ENCODE measurements around the gene MXD1.

The MXD1 gene

DNA sequence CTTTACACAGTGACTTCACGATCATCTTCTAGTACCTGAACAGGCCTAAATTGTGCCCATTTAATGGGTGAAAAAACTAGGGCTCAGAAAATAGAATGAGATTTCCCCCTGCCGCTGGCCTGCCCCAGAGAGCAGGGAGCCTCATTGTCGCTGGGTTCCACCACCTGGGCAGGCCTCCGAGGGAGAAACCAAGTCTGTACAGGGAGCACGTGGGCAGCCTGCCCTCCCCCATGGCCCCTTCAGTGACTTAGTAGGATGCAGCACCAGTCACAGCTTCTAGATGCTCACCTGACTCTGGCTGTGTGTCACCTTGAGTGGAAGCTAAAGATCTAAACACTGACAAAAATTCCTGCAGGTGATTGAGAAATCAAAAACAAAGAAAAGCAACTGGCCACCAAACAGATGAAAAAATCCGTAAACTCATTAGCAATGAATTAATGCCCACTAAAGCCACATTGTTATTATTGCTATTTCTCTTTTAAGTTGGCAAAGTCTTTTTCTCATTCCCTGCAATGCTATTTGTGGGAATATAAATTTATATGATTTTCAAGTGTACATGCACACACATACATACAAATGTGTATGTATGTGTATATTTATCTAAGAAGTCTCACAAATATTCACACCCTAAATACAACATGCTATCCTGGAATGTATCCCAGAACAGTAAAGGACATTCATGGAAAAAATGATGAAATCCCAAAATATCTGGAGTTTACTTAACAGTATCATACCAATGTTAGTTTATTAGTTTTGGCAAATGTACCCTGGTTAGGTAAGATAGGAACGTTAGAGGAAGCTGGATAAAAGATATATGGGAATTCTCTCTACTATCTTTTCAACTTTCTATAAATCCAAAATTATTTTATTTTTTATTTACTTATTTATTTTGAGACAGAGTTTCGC, 65.2 kb downstream of the MXD1 start:
- DNase-seq (ENCODE audit: low read depth): no peak

DNA sequence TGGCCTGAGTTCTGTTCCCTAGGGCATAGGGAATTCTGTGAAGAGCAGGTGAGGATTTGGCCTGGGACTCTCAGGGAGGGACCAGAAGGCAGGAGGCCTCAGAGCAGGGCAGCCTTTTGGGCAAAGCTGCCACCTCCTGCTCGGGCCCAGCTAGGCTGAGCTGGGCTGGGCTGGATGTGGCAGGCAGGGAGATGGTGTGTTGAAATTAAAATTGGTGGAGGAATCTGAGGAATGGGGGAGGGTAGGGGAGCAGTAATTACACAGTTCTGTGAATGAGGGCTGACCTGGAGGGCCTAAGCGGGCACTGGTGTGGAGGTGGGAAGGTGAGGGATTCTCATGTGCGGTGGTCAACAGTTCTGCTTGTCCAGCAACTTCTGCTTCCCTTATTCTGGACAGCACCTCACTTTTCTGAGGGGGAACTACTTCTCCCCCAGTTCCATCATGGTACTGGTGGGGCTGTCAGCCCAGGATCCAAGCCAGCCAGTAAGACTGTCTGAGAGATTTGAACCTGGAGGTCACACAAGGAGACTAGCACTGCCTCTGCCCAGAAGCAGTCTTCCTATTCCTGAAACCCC, 68.6 kb downstream of the MXD1 start:
- no peak for DNase-seq (ENCODE audit: low read depth)

DNA sequence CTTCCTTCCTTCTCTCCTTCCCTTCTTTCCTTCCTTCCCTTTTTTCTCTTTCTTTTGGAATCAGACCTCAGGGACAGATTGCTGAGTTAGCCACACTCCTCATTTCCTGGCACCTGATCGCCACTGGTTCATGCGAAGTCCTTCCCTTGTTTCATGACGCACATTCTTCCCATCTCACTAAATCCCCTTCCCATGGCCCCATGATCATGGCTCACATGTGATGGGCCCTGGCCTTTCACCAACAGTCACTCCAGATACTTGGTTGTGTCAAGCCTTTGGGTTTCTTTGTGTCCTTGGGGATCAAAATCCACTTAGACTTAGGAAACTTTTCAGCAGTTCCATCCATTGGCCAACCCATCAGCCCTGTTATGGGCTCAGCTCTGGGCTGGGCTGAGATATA, 70.3 kb downstream of the MXD1 start:
- no peak for DNase-seq (ENCODE audit: low read depth)

DNA sequence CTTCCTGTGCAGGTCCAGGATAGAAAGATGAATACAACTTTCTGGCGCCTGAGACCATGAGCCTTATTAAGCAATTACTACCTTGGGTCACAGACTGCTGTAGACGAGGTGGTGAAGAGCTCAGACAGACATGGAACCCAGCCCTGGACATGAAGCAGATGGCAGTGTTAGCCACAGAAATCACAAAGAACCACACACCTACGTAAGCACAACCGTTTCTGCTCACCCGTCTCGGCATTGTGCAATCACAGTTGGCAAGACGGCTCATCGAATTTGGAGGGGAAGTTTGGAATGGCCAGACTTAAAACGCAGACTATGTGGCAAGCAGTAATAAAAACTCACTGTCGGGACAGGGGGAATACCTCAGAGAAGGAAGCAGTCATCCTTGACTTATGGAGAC, 70.8 kb downstream of the MXD1 start:
- no peak for DNase-seq (ENCODE audit: low read depth)

DNA sequence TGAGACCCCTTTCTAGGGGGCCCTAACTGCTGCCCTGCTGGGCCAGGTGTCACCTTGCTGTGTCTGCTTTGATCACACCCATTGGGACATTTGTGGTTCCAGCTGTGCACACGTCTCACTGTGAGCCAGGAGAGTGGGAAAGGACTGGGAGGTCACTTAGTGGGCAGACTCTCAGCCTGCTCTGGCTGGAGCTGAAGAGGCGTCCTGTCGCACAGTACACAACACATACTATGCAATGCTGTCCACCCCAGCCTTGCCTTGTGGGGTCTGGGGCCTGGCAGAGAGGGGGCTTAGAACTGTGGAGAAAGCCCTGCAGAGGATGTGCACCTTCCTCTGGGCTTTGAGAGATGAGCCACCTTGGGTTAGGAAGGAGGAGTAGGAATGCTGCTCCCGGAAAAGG, 71.8 kb downstream of the MXD1 start:
- no peak for DNase-seq (ENCODE audit: low read depth)

DNA sequence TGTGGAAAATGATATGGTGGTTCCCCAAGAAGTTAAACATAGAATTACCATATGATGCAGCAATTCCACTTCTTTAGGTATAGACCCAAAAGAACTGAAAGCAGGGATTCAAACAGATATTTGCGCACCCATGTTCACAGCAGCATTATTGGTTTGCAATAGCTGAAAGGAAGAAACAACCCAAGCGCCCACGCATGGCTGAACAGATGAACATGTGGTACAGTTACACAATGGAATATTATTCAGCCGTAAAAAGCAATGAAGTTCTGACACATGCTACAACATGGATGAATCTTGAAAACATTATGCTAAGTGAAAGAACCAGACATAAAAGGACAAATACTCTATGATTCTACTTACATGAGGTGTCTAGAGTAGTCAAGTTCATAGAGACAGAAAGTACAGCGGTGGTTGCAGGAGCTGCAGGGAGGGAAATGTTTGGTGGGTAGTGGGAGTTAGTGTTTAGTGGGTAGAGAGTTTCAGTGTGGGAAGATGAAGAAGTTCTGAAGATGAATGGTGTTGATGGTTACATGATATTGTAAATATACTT, 73.3 kb downstream of the MXD1 start:
- DNase-seq (ENCODE audit: low read depth): no peak

DNA sequence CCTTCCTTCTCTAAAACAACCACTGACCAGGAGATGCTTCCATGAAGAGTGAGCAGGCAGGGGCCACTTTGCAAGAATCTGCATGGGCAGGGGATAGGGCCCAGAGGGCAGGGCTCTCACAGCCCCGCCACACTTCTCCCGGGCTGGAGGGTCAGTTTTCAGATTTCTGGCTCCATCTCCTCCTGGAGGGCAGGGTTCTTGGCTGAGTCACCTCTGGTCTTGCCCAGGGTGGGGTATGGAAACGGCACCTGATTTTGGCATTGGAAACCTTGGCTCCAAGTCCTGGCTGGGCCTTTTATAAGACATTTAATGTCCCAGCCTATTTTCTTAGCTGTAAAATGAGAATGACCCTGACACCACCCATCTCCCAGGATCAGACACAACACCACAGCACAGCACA, 74.1 kb downstream of the MXD1 start:
- DNase-seq (ENCODE audit: low read depth): no peak

DNA sequence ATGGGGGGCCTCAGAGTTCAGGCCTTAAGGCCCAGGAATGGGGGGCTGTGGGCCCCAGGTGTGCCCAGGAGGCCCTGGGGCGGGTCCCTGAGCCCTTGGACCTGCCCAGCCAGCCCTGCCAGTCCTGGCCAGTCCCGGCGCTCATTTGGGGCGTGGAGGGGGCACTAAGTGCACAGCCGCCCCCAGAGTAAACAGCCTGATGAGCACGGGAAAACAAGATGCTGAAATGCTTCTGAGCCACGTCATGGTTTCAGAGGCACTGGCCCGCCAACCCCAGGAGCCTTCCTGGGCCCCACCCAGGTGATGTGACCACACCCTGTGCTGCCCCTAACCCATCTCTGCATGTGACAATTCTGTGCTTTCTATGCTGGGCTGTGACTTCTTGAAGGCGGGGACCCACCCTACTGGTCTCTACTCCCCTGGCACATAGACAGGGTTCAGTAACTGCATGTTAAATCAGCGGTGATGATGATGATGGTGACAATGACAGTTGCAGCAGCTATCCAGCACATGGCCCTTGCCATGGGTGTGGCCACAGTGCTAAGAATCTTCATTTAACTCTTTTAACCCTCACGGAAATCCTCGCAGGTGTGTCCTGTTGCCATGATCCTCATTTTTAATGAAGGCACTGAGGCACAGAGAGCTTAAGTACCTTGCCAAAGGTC, 74.7 kb downstream of the MXD1 start:
- DNase-seq (ENCODE audit: low read depth): no peak
